Breast epithelium (tissue), 4 donors: ENCODE measurements around the gene SETD1A. TPM values are rescaled to one million over a fixed set of nuclear protein-coding genes. Genes with fewer than 3 reads are reported as not detected.

Source experiments
- DNase-seq, 2 donors: peaks; one replicate each; pipeline ENCODE4 v3.0.0-alpha.2; 2019; ENCODE audit warnings: low spot score in 2 of 2
- H3K27ac ChIP-seq, 2 donors: fragments of 200-600 bp; sonication (generic) in 1 of 2; one replicate each; pipeline ENCODE4 v1.5.1; 2016 to 2019; ENCODE audit warnings: mild to moderate bottlenecking in 1 of 2
- H3K27me3 ChIP-seq, 2 donors: fragments of 200-600 bp; sonication (generic) in 1 of 2; one replicate each; pipeline versions ENCODE4 v1.5.1 to v1.6.0; 2017 to 2019; ENCODE audit warnings: control low read depth in 1 of 2, mild to moderate bottlenecking in 1 of 2
- H3K36me3 ChIP-seq: fragments of 200-600 bp; one replicate; pipeline ENCODE4 v1.5.1; 2019
- H3K4me1 ChIP-seq, 2 donors: fragments of 200-600 bp; sonication (generic); one replicate each; pipeline ENCODE4 v1.5.1; 2016 to 2019; ENCODE audit warnings: control low read depth in 1 of 2
- H3K4me3 ChIP-seq, 3 donors: fragments of 200-600 bp; sonication (generic); 1 replicate in 2 of 3; 2 replicates in 1 of 3; pipeline ENCODE4 v1.5.1; 2016 to 2019; ENCODE audit warnings: mild to moderate bottlenecking in 3 of 3, moderate library complexity in 2 of 3
- H3K9me3 ChIP-seq, 2 donors: fragments of 200-600 bp; sonication (generic) in 1 of 2; one replicate each; pipeline ENCODE4 v1.5.1; 2016 to 2019; ENCODE audit warnings: control low read depth in 1 of 2
- CTCF ChIP-seq, 3 donors: fragments of 450-650 bp; IDR thresholded peaks; one replicate each; pipeline ENCODE4 v1.5.1; 2016 to 2017; ENCODE audit warnings: antibody characterized with exemption in 3 of 3, mild to moderate bottlenecking in 3 of 3, moderate library complexity in 3 of 3
- POLR2A ChIP-seq: fragments of 450-650 bp; IDR thresholded peaks from one replicate; pipeline ENCODE4 v1.6.1; 2016; ENCODE audit warnings: antibody characterized with exemption, mild to moderate bottlenecking, moderate library complexity
- POLR2AphosphoS5 ChIP-seq, 3 donors: sonication (generic); formaldehyde crosslinking; IDR thresholded peaks; one replicate each; pipeline ENCODE4 v1.6.1; 2017; ENCODE audit warnings: antibody characterized with exemption in 3 of 3
- intact Hi-C: fragments of 100-400 bp; cut with DNase I; formaldehyde crosslinking; loops from one replicate; pipeline ENCODE4 v1.15.1; 2023; ENCODE audit warnings: low total_unique reads
- total RNA-seq, 3 donors: library from RNA; depleted of rRNA; stranded (reverse); fragments of >200 nt; gene quantifications; one replicate each; pipeline ENCODE4 v1.1.0, GENCODE V29; 2016

Gene SETD1A
- total RNA-seq, 3 donors from 2014 or later: 4.8 to 5.6 (median 5.1) TPM

GRCh38 chr16:30965436-30965835 is 7.9 kb downstream of the SETD1A start:
- H3K4me1 ChIP-seq: no peaks in the 10 kb centered on the region
- no peaks in the 10 kb centered on the region for H3K27me3 ChIP-seq
- no peak overlapping the region for H3K27ac ChIP-seq
- TF ChIP-seq POLR2A: no peak
- TF ChIP-seq CTCF (IDR thresholded peaks at IDR 0.05): no peak
- no peak for TF ChIP-seq POLR2AphosphoS5 (IDR thresholded peaks at IDR 0.05)
- H3K36me3 ChIP-seq: peaks cover 28% of the 10 kb centered on the region
- H3K9me3 ChIP-seq: no peaks in the 10 kb centered on the region
- intact Hi-C loops: no loop called here
- no peak for DNase-seq
- H3K4me3 ChIP-seq: no peak overlapping the region

GRCh38 chr16:30966033-30966619 is 8.6 kb downstream of the SETD1A start:
- Histone ChIP-seq H3K27ac (no peak overlapping the region), H3K9me3 (no peaks in the 10 kb centered on the region), H3K4me1 (no peaks in the 10 kb centered on the region), H3K27me3 (no peaks in the 10 kb centered on the region), H3K36me3 (peaks cover 28% of the 10 kb centered on the region), H3K4me3 (no peak overlapping the region)
- intact Hi-C loops: no loop called here
- TF ChIP-seq CTCF (IDR thresholded peaks at IDR 0.05): no peak
- DNase-seq: no peak

- Histone ChIP-seq H3K36me3 (peaks cover 38% of the 10 kb centered on the region), H3K9me3 (no peaks in the 10 kb centered on the region), H3K27me3 (no peaks in the 10 kb centered on the region), H3K4me1 (no peaks in the 10 kb centered on the region), H3K27ac (no peak overlapping the region), H3K4me3 (no peak overlapping the region)
- TF ChIP-seq CTCF (IDR thresholded peaks at IDR 0.05): no peak
- no peak for TF ChIP-seq POLR2A
- TF ChIP-seq POLR2AphosphoS5 (IDR thresholded peaks at IDR 0.05): no peak
- DNase-seq: no peak
- intact Hi-C loops: no loop called here
Observed at GRCh38 chr16:30967795-30968194, 10.2 kb downstream of the SETD1A start.

GRCh38 chr16:30969246-30969842 is 11.8 kb downstream of the SETD1A start:
- TF ChIP-seq CTCF (IDR thresholded peaks at IDR 0.05): no peak
- TF ChIP-seq POLR2AphosphoS5 (IDR thresholded peaks at IDR 0.05): no peak
- TF ChIP-seq POLR2A: no peak
- H3K9me3 ChIP-seq: no peaks in the 10 kb centered on the region
- intact Hi-C loops: loop anchor here (1.0 kb wide), 1 partner anchor 29 kb away; no protein-coding TSS in a partner anchor
- H3K36me3 ChIP-seq: peaks cover 36% of the 10 kb centered on the region
- no peak overlapping the region for H3K4me3 ChIP-seq
- no peak for DNase-seq
- no peak overlapping the region for H3K27ac ChIP-seq
- H3K4me1 ChIP-seq: no peaks in the 10 kb centered on the region
- H3K27me3 ChIP-seq: no peaks in the 10 kb centered on the region

GRCh38 chr16:30971298-30971697 is 13.7 kb downstream of the SETD1A start:
- no peak for DNase-seq
- no peaks in the 10 kb centered on the region for H3K9me3 ChIP-seq
- H3K27ac ChIP-seq: no peak overlapping the region
- intact Hi-C loops: no loop called here
- no peak overlapping the region for H3K4me3 ChIP-seq
- no peak for TF ChIP-seq CTCF (IDR thresholded peaks at IDR 0.05)
- TF ChIP-seq POLR2A: no peak
- TF ChIP-seq POLR2AphosphoS5 (IDR thresholded peaks at IDR 0.05): no peak
- peaks cover 26% of the 10 kb centered on the region for H3K36me3 ChIP-seq
- no peaks in the 10 kb centered on the region for H3K27me3 ChIP-seq
- H3K4me1 ChIP-seq: no peaks in the 10 kb centered on the region
